ENCODE measurements around the gene CLCN4. TPM values are rescaled to one million over a fixed set of nuclear protein-coding genes. Genes with fewer than 3 reads are reported as not detected.
A peak's percentile ranks its signal among the peaks of the same experiment; 100 is the strongest.

The CLCN4 gene
- total and polyA plus RNA-seq, 8 donors: 4.4 to 11.8 (median 5.9) TPM

GRCh38 chrX:10195425-10195824, 38.6 kb downstream of the CLCN4 start:
- intact Hi-C loops (cut with DNase I): no loop called here

GRCh38 chrX:10195947-10196346, 39.2 kb downstream of the CLCN4 start:
- no peak overlapping the region for H3K27ac ChIP-seq
- intact Hi-C loops (cut with DNase I): no loop called here
- DNase-seq: no peak

More at GRCh38 chrX:10195425-10195824, 38.6 kb downstream of the CLCN4 start:
- no peak for ATAC-seq
- no peaks in the 10 kb centered on the region for H3K36me3 ChIP-seq
- H3K4me3 ChIP-seq: no peak overlapping the region
- no peak for TF ChIP-seq CTCF (IDR thresholded peaks at IDR 0.05)
- H3K9me3 ChIP-seq: no peaks in the 10 kb centered on the region
- DNase-seq: no peak
- H3K27me3 ChIP-seq: no peaks in the 10 kb centered on the region
- H3K27ac ChIP-seq: no peak overlapping the region
- peaks cover 0 to 7% of the 10 kb centered on the region in 2 donors for H3K4me1 ChIP-seq

GRCh38 chrX:10197279-10198210, 40.8 kb downstream of the CLCN4 start:
- Histone ChIP-seq H3K9me3 (no peaks in the 10 kb centered on the region), H3K27me3 (no peaks in the 10 kb centered on the region), H3K36me3 (no peaks in the 10 kb centered on the region), H3K4me1 (peaks cover 0 to 7% of the 10 kb centered on the region in 2 donors), H3K27ac (no peak overlapping the region), H3K4me3 (no peak overlapping the region)
- ATAC-seq: no peak
- intact Hi-C loops (cut with DNase I): no loop called here
- DNase-seq: no peak
- TF ChIP-seq CTCF (IDR thresholded peaks at IDR 0.05): no peak

More at GRCh38 chrX:10195947-10196346, 39.2 kb downstream of the CLCN4 start:
- H3K36me3 ChIP-seq: no peaks in the 10 kb centered on the region
- no peaks in the 10 kb centered on the region for H3K9me3 ChIP-seq
- H3K4me3 ChIP-seq: no peak overlapping the region
- TF ChIP-seq CTCF (IDR thresholded peaks at IDR 0.05): no peak
- ATAC-seq: no peak
- H3K4me1 ChIP-seq: peaks cover 0 to 7% of the 10 kb centered on the region in 2 donors
- no peaks in the 10 kb centered on the region for H3K27me3 ChIP-seq

GRCh38 chrX:10198254-10198653, 41.5 kb downstream of the CLCN4 start:
- Histone ChIP-seq H3K27me3 (no peaks in the 10 kb centered on the region), H3K4me1 (peaks cover 0 to 7% of the 10 kb centered on the region in 2 donors), H3K9me3 (no peaks in the 10 kb centered on the region), H3K36me3 (no peaks in the 10 kb centered on the region), H3K4me3 (no peak overlapping the region), H3K27ac (peak overlapping the region in 1 of 2 donors; percentile 77)
- ATAC-seq: no peak
- no peak for TF ChIP-seq CTCF (IDR thresholded peaks at IDR 0.05)
- DNase-seq: no peak
- intact Hi-C loops (cut with DNase I): no loop called here

- intact Hi-C loops (cut with DNase I): no loop called here
- Histone ChIP-seq H3K4me1 (peaks cover 0 to 7% of the 10 kb centered on the region in 2 donors), H3K9me3 (no peaks in the 10 kb centered on the region), H3K4me3 (no peak overlapping the region), H3K27ac (peak overlapping the region in 1 of 2 donors; percentile 77), H3K27me3 (no peaks in the 10 kb centered on the region), H3K36me3 (no peaks in the 10 kb centered on the region)
- DNase-seq (peak in 1 of 4 donors; percentile 81), ATAC-seq (peak; percentile 76)
- TF ChIP-seq CTCF (IDR thresholded peaks at IDR 0.05): no peak
Measured at GRCh38 chrX:10199212-10199611, 42.4 kb downstream of the CLCN4 start.

Measured in left lung (tissue), 10 donors.